GM19035 (cell line): ENCODE results near the gene PCSK2.

ENCODE experiments used
- ATAC-seq: cut with Tn5 transposase; IDR thresholded peaks from one replicate; pipeline ENCODE4 v1.9.1; 2021; ENCODE audit not compliant: unreplicated experiment

Gene PCSK2

DNA sequence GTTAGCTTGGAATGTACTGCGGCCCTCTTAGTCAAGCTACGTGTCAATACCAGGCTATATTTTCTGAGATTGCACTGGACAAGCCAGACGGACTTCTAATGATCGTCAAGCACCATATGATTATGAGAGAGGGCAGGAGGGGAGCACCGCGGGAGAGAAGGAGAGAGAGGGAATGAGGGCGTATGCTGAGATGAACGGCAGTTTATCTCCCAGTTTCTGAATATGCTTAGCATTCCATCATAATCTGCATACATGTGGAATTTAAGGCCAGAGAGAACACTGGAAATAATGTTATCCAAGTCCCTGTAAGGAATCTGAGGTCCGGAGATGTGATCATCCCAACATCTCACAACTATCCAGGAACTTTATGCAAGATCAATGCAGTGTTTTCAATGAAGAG lies 244.1 kb downstream of the PCSK2 start:
- ATAC-seq, result no peak

DNA sequence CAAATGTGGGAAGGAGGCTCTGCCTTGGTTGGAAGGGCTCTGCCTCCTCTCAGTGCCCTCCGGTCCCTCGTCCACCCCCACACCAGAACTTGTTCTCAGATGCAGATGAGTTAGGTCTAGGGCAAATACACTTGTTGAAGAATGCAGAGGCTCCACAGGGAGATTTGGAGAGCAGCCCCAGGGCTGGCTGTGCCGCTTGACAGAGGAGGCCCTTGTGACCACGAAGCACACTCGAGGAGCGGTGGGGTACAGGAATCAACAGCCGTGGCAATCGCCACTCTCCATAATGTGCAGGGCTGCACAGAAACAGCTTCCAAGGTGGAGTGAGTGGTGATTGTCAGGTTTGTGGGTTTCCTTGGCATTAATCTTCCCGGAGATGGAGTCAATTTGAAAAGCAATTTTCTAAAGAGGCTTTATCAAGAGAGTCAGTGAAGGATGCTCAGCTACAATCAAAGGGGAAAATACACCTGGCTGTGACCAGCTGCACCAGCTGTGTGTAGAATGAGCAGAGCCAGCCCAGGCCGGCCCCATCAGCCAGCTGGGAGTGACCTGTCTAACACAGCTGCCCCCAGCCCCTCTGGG lies 244.9 kb downstream of the PCSK2 start:
- no peak for ATAC-seq

GRCh38 chr20:17473659-17474058 lies 246.8 kb downstream of the PCSK2 start:
- no peak for ATAC-seq

DNA sequence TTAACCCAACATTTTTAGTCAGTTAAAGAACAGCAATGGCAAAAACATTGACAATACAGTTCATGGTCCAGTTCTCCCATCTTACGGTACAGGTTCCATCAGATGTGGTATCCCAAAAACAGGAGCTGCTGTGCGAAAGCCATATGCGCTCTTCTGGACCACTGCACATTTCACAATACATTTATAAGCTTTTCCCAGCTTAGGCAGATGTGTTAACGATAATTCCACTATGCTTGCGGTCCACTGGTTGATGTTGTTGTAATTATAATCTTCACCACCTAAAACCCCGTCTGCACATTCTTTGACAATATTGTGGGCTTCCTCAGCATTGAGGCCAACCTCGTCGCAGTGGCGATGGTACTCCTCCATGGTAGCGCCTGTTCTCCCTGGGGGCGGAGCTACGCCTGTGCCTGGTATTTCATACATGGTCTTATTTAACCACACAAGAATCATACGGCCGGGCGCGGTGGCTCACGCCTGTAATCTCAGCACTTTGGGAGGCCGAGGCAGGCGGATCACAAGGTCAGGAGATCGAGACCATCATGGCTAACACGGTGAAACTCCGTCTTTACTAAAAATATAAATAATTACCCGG lies 252.3 kb downstream of the PCSK2 start:
- ATAC-seq, result no peak

GRCh38 chr20:17480696-17481095 lies 253.9 kb downstream of the PCSK2 start:
- ATAC-seq, result no peak

DNA sequence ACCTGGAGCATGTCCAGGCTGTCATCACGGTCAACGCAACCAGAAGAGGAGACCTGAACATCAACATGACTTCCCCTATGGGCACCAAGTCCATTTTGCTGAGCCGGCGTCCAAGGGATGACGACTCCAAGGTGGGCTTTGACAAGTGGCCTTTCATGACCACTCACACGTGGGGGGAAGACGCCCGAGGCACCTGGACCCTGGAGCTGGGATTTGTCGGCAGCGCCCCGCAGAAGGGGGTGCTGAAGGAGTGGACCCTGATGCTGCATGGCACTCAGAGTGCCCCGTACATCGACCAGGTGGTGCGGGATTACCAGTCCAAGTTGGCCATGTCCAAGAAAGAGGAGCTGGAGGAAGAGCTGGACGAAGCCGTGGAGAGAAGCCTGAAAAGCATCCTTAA lies 254.8 kb downstream of the PCSK2 start:
- ATAC-seq, result no peak

DNA sequence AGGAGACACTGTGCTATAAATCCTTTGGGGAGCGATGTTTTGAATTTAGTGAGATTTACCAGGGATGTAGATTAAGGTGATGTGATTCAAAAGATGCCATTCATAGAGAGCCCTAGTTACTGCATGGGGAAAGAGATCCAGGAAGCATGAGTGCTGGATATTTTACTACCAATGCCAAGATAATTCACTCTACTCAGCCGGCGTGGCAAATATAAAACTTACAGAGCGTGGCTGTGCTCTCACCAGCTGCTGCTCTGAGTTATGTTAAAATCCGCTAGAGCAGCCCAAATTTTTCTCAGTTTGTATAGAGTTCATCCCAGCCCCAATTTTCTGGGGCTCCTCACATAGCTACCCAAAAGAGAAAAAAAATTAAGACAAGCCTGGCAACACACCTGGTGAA lies 255.7 kb downstream of the PCSK2 start:
- ATAC-seq, result no peak

GRCh38 chr20:17485017-17485416 lies 258.2 kb downstream of the PCSK2 start:
- ATAC-seq, result no peak

DNA sequence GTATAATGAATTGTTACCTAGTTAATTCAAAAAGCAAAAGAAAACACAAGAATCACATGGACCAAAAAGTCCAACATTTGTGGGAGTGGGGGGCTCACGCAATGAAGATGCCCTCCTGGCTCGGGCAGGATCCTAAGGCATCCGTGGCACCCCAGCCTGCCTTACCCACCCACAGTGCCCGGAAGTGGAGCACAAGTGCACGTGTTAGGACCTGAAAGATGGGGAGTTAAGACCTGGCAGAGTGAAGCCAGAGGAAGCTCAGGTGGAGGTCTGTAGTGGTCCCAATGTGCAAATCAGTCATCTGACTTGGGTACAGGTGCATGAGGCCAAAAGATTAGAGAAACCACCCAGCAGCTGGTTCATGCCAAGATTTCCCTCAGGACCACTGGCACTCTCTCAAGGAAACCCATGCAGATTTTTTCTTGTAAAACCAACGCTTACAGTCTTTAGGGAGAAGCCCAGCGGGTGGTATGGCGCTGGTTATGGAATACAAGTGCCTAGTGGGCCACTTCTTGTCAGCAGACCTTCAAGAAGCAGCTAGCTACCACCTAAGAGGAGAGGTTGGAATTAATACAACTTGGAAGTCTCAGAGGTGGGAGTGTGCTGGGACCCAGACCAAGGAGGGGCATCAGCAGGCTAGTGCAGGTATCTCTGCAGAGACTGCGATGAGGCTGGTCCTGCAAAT lies 262.2 kb downstream of the PCSK2 start:
- ATAC-seq, result no peak

- no peak for ATAC-seq
Measured at GRCh38 chr20:17490501-17490900, 263.7 kb downstream of the PCSK2 start.

GRCh38 chr20:17491041-17491440 lies 264.2 kb downstream of the PCSK2 start:
- ATAC-seq, result no peak

DNA sequence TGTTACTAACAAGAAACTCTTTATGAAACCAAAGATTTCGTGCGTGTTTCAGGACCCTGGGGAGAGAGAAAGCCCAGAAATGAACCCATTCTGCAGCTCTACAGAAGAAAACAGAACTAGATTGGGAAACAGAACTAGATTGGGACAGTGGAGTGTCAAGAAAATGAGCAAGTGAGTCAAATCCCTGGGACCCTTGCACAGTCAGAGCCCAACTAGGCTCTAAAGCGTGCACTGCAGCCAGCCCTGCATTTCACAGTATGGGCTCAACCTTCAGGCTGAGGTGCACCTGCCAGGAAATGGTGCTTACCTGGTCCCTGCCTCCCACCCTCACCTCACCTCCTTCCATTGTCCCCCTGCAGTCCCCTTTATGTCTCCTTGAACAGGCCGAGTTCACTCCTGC lies 264.6 kb downstream of the PCSK2 start:
- no peak for ATAC-seq

DNA sequence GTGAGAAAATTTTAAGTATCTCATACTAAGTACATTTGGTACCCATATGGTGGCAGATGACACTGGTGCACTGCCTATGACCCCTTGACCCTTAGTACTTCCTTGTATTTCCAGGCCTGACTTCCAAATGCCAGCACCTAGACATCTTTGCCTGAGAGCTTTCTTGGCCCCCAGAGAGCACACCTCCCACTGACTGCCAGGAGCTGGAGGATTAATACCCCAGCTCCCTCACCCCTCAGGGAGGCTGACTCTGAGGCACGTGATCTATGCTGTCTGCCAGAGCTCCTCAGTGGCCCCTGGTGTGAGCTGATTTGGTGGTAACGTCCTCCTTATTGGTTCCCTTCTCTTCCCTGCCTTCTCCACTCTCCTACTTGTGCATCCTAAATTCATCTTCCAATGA lies 266.3 kb downstream of the PCSK2 start:
- ATAC-seq, result no peak

DNA sequence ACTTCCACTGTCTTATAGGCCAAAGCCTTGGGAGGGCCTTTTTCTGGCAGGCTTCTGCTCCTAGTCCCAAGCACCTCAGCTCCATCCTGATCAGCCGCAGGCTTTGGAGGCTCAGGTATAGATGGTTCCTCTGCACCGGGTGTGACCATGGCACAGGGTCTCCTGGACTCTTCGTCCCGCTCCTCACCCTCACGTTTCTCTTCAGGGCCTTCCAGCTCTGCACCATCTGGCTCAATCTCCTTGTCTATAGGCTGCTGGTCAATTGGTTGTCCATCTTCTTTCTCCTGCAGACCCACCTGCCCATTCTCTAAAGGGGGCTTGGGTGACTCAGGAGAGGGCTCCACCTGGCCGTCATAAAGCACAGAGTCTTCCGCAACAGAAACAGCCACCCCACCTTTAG lies 267.4 kb downstream of the PCSK2 start:
- ATAC-seq, result no peak

DNA sequence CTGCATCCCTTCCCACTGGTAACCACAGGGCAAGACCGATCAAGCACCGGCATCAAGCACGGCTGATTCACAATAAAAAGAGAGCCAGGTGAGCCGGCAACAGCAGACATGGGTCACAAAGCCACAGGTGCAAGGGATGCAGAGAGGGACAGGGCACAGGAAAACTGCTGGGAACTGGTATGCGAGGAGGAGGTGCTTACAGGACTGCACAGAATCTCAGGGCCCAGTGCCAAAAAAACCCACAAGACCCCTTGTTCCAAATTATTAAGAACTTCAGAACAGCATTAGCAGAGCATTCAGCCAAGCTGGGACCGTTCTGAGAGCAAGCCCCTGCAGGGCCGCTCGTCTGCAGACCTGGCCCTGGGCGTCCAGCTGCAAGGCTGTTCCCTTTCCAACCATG lies 269.0 kb downstream of the PCSK2 start:
- no peak for ATAC-seq

- no peak for ATAC-seq
Measured at GRCh38 chr20:17497821-17498580, 271.2 kb downstream of the PCSK2 start.

- no peak for ATAC-seq
Measured at GRCh38 chr20:17498641-17499040, 271.8 kb downstream of the PCSK2 start.

- no peak for ATAC-seq
Measured at GRCh38 chr20:17499041-17499440, 272.2 kb downstream of the PCSK2 start.

- ATAC-seq, result no peak
Measured at GRCh38 chr20:17500271-17500670, 273.4 kb downstream of the PCSK2 start.

DNA sequence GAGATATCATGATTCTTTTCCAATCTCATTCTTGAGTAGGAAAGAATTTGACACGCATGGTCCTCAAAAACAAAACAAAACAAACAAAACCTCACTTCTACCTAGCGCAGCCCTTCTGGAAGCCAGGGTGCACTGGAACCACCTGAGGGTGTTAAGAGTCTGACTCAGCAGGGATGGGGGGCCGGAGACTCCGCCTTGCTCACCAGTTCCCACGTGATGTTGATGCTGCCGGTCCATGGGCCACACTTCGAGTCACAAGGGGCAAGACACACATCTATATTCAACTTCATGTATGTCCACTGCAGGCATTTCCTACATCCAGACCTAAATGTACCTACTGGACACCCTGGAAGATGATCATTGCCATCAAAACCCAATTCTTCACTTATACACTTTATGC lies 274.0 kb downstream of the PCSK2 start:
- no peak for ATAC-seq

GRCh38 chr20:17501701-17502100 lies 274.9 kb downstream of the PCSK2 start:
- ATAC-seq, result no peak

GRCh38 chr20:17502105-17502504 lies 275.3 kb downstream of the PCSK2 start:
- ATAC-seq, result no peak
